ENCODE measurements around the gene SZT2. TPM values are rescaled to one million over a fixed set of nuclear protein-coding genes. Genes with fewer than 3 reads are reported as not detected.
"Not testable (repeated sequence)": the region's sequence is repeated elsewhere in the genome, so short reads cannot be mapped to it uniquely, and the experiment has no call there.

The SZT2 gene
- total RNA-seq, 2 experiments from 2014 or later: 66.6 to 74.3 TPM

DNA sequence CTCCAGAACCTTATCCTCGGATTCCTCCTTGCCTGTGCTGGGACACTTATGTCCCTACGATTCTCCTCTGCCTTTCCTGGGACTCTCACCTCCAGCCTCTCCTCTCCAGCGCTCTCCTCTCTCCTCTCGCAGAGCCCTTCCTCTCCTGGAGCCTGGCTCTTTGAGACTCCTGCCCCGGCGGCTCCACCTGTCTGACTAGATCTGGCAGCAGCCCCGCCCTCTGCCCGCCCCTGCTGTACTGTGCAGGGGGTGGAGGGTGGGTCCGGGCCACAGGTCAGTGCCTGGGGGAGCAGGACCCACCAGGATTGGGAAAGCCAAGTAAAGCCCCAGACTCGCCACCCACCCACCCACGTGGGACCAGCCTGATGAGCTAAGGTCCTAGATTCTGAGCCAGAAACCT is 23.5 kb upstream of the SZT2 start:
- H3K4me1 Mint-ChIP-seq: peaks cover 59% of the 10 kb centered on the region
- no peak for DNase-seq
- CTCF ChIA-PET: interaction anchor here (1.5 kb wide), 1 partner anchor 24 kb away, joined by 4 read pairs; the partner anchor contains the start of genes MED8 and SZT2
- POLR2A ChIA-PET: no interaction called here
- H3K27ac Mint-ChIP-seq: peak overlapping the region; percentile 91
- no peaks in the 10 kb centered on the region for H3K9me3 Mint-ChIP-seq
- peaks cover 54% of the 10 kb centered on the region for H3K36me3 Mint-ChIP-seq (ENCODE audit: low read depth)
- H3K27me3 Mint-ChIP-seq: no peaks in the 10 kb centered on the region
- peak overlapping the region; percentile 94 for H3K4me3 Mint-ChIP-seq

DNA sequence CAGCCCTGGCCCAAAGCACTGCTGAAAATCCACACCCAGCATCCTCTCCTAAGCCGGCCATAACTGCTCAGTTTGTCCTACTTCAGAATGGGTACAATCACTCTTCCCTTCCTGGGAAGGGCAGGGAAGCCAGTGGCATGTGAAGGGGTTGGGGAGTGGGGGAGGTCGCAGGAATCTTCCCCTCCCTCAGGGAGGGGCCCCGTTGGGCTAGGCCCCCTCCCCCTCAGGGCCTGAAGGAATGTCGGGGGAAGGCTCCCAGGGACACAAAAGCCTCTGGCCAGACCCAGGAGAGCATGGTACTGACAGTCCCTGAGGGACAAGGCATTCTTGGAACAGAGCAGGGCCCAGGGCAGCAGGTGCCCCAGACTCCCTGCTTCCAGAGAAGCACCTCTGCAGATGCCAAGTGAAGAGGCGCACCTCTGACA is 23.1 kb upstream of the SZT2 start:
- ChIA-PET POLR2A (interaction anchor here (0.6 kb wide), 1 partner anchor 650 kb away, joined by 4 read pairs; no protein-coding TSS in a partner anchor), CTCF (interaction anchor here (1.0 to 1.5 kb wide), 3 partner anchors 8 to 24 kb away, joined by 3 to 5 read pairs (median 4); partner anchors contain the start of genes CDC20, MED8 and SZT2)
- H3K27me3 Mint-ChIP-seq: no peaks in the 10 kb centered on the region
- peak overlapping the region; percentile 94 for H3K4me3 Mint-ChIP-seq
- peaks cover 55% of the 10 kb centered on the region for H3K4me1 Mint-ChIP-seq
- H3K36me3 Mint-ChIP-seq (ENCODE audit: low read depth): peaks cover 49% of the 10 kb centered on the region
- no peaks in the 10 kb centered on the region for H3K9me3 Mint-ChIP-seq
- peak overlapping the region; percentile 91 for H3K27ac Mint-ChIP-seq
- DNase-seq: no peak

DNA sequence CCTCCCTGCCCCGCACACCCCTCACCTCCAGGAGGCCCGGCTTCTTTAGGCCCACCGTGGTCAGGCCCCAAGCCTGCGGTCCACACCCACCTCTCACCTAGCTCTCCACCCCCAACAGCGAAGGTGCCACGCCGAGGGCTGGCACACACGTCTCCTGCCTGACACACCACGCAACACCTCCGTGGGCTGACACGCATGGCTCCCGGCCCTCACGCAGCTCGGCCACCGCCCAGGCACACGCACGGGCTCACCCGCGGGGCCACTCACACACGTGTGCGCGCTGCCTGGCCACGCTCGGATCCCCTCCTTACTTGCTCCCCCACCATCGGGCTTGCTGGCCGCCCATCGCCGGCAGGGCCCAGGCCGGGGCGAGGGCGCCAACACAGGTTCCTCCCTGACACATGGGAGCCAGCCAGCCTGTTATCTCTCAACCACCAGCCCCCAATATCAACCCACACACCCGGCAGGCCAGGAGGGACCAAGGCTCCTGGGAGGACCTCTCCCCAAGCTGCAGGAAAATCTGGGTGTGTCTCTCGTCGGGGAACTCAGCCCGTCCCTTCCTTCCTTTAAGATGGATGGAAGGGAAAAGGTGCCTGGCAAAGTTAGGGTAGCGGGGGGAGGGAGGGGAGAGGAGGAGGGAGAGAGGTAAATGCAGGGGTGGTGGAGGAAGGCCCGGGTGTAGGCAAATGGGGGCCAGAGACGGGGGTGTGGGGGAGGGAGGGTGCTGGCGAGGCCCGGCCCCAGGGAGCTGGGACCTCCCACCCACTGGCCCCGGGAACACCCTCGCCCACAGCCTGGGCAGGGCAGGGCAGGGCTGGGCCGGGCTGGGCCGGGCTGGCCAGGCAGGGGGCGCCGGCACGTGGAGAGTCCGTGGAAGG is 22.4 kb upstream of the SZT2 start:
- peak; percentile 31 for DNase-seq
- no peaks in the 10 kb centered on the region for H3K9me3 Mint-ChIP-seq
- peak overlapping the region; percentile 91 for H3K27ac Mint-ChIP-seq
- peaks cover 48% of the 10 kb centered on the region for H3K4me1 Mint-ChIP-seq
- H3K4me3 Mint-ChIP-seq: peak overlapping the region; percentile 94
- H3K36me3 Mint-ChIP-seq (ENCODE audit: low read depth): peaks cover 43% of the 10 kb centered on the region
- POLR2A ChIA-PET: interaction anchor here (0.5 to 1.6 kb wide), 4 partner anchors 9 to 650 kb away, joined by 3 to 5 read pairs (median 4); partner anchors contain the start of genes CDC20 and KDM4A
- CTCF ChIA-PET: interaction anchor here (1.0 to 1.5 kb wide), 8 partner anchors 7 to 23 kb away, joined by 3 to 5 read pairs (median 3); partner anchors contain the start of genes CDC20, MED8 and SZT2
- H3K27me3 Mint-ChIP-seq: no peaks in the 10 kb centered on the region

DNA sequence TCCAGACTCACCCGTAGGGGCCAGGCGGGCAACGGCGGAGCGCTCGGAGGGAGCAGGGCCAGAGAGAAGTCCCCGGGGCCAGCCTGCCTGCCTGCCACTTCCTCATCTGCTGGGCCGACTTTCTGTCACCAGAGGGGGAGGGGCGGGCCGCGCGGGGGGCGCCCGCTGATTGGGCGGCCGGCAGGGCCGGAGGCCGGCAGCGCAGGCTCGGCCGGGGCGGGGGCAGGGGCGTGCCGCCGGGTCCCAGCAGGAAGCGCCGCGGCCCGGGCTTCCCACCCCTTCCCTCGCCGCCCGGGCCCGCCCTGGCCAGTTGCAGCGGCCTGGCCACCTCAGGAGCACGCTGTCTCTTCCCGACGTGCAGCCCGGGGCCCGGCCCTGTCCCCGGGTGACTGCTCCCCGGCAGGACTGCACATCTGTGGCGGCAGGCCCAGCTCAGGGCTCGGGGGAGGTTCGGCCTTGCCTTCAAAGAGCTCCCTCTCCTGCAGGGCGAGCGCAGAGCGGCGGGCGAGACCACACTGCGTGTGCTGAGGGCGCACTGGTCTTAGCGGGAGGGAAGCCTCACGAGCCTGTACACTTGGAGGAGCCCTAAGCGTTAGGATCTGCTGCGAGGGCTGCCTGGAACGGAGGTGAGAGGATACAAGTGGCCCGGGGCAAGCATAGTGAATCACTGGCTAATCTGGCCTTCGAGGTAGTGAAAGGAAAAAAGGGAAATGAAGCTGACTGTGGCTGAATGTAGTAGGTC is 21.6 kb upstream of the SZT2 start, which contains the start of gene ELOVL1:
ELOVL1 (minus strand) TSS at position 108 of the 742 bp plus-strand sequence. CDS start 2,402 bp downstream, outside the sequence.
- peak within 1 kb of the TSS; percentile 95 for H3K27ac Mint-ChIP-seq
- H3K4me1 Mint-ChIP-seq: peaks cover 44% of the 10 kb centered on the region
- H3K4me3 Mint-ChIP-seq: peak within 1 kb of the TSS; percentile 94
- ChIA-PET CTCF (interaction anchor here (0.8 to 1.4 kb wide), 9 partner anchors 8 to 22 kb away, joined by 3 to 5 read pairs (median 3); partner anchors contain the start of genes CDC20, MED8 and SZT2), POLR2A (interaction anchor here (0.5 to 1.6 kb wide), 4 partner anchors 8 to 282 kb away, joined by 3 to 5 read pairs (median 3); partner anchors contain the start of genes CDC20 and KDM4A)
- H3K36me3 Mint-ChIP-seq (ENCODE audit: low read depth): peaks cover 36% of the 10 kb centered on the region
- no peaks in the 10 kb centered on the region for H3K27me3 Mint-ChIP-seq
- peak; percentile 90 for DNase-seq
- H3K9me3 Mint-ChIP-seq: no peaks in the 10 kb centered on the region

DNA sequence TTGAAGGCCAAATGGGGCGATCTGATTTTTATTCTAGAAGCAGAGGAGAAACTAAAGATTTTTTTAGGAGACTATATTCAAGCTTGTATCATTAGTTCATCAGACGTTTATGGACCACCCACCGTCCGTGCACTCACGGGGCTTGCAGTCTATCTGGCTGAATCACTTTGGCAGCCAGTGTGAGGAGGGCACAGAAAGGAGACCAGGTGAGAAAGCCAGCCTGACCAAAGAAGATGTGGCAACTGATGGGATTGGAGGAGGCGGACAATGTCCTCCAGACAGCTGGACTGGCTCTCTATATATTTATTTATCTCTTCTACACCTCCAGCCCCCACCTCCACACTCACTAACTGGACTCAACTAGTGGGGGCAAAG is 21.1 kb upstream of the SZT2 start:
- Mint-ChIP-seq H3K36me3 (ENCODE audit: low read depth) (peaks cover 34% of the 10 kb centered on the region), H3K4me1 (peaks cover 41% of the 10 kb centered on the region), H3K27me3 (no peaks in the 10 kb centered on the region), H3K4me3 (peak overlapping the region; percentile 94), H3K27ac (peak overlapping the region; percentile 95), H3K9me3 (no peaks in the 10 kb centered on the region)
- POLR2A ChIA-PET: interaction anchor here (0.9 to 1.6 kb wide), 2 partner anchors 9 to 20 kb away, joined by 3 read pairs; no protein-coding TSS in a partner anchor
- no peak for DNase-seq
- CTCF ChIA-PET: interaction anchor here (0.8 to 1.4 kb wide), 7 partner anchors 9 to 21 kb away, joined by 3 to 5 read pairs (median 3); partner anchors contain the start of genes MED8 and SZT2

DNA sequence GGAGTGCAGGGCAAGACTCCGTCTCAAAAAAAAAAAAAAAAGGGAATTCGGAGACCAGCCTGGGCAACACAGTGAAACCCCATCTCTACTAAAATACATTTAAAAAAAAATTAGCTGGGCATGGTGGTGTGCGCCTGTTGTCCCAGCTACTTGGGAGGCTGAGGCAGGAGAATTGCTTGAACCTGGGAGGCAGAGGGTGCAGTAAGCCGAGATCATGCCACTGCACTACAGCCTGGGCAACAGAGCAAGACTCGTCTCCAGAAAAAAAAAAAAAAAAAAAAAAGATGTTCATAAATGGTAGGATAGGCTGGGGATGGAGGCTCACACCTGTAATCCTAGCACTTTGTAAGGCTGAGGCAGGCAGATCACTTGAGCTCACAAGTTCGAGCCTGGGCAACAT is 19.9 kb upstream of the SZT2 start:
- DNase-seq, H3K27ac Mint-ChIP-seq, H3K27me3 Mint-ChIP-seq, H3K9me3 Mint-ChIP-seq, POLR2A ChIA-PET, H3K4me3 Mint-ChIP-seq: not testable (repeated sequence)
- Mint-ChIP-seq H3K4me1 (peaks cover 38% of the 10 kb centered on the region), H3K36me3 (ENCODE audit: low read depth) (peaks cover 24% of the 10 kb centered on the region)
- CTCF ChIA-PET: interaction anchor here (0.6 to 0.9 kb wide), 4 partner anchors 9 to 1362 kb away, joined by 3 to 5 read pairs (median 3); no protein-coding TSS in a partner anchor

DNA sequence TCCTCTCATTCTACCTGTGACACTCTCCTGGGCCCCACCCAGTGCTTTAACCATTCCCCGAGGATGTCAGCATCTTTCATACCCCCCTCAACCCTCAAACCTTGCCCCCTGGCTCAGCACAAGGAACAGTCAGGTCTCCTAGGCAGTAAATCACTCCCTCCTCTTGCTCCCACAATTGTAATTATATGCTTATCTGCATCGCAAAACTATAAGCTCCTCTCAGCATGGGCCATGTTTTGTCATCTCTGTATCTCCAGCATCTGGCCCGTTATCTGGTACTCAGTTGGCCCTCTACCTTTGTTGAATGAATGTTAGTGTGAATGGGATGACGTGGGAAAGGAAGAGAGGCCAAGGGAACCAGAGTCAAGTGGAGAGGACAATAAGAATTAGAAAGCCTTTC is 19.1 kb upstream of the SZT2 start:
- Mint-ChIP-seq H3K27ac (no peak overlapping the region), H3K9me3 (no peaks in the 10 kb centered on the region), H3K27me3 (no peaks in the 10 kb centered on the region), H3K4me3 (no peak overlapping the region), H3K36me3 (ENCODE audit: low read depth) (peaks cover 16% of the 10 kb centered on the region), H3K4me1 (peaks cover 31% of the 10 kb centered on the region)
- POLR2A ChIA-PET: no interaction called here
- CTCF ChIA-PET: interaction anchor here (0.6 to 0.9 kb wide), 4 partner anchors 8 to 1361 kb away, joined by 3 to 5 read pairs (median 4); no protein-coding TSS in a partner anchor
- DNase-seq: no peak

DNA sequence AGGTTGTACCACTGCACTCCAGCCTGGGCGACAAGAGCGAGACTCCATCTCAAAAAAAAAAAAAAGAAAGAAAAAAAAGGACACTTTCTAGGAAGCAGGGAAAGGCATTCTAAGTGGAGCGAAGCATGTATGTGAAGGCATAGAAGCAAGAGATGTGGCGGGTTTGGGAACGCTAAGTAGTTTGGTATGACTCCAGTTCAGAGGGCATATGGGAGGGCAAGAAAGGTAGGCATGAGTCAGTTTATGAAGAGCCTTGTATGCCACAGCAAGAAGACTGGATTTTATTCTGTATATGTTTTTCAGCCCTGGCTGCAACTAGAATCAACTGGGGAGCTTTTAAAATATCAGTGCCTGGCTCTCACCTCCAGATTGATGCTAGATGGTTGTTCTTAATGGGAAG is 17.5 kb upstream of the SZT2 start:
- Mint-ChIP-seq H3K27me3 (no peaks in the 10 kb centered on the region), H3K36me3 (ENCODE audit: low read depth) (peaks cover 7% of the 10 kb centered on the region), H3K4me1 (peaks cover 16% of the 10 kb centered on the region), H3K27ac (no peak overlapping the region), H3K4me3 (no peak overlapping the region), H3K9me3 (no peaks in the 10 kb centered on the region)
- no peak for DNase-seq
- ChIA-PET CTCF (interaction anchor here (0.9 kb wide), 1 partner anchor 42 kb away, joined by 4 read pairs; no protein-coding TSS in a partner anchor), POLR2A (no interaction called here)

DNA sequence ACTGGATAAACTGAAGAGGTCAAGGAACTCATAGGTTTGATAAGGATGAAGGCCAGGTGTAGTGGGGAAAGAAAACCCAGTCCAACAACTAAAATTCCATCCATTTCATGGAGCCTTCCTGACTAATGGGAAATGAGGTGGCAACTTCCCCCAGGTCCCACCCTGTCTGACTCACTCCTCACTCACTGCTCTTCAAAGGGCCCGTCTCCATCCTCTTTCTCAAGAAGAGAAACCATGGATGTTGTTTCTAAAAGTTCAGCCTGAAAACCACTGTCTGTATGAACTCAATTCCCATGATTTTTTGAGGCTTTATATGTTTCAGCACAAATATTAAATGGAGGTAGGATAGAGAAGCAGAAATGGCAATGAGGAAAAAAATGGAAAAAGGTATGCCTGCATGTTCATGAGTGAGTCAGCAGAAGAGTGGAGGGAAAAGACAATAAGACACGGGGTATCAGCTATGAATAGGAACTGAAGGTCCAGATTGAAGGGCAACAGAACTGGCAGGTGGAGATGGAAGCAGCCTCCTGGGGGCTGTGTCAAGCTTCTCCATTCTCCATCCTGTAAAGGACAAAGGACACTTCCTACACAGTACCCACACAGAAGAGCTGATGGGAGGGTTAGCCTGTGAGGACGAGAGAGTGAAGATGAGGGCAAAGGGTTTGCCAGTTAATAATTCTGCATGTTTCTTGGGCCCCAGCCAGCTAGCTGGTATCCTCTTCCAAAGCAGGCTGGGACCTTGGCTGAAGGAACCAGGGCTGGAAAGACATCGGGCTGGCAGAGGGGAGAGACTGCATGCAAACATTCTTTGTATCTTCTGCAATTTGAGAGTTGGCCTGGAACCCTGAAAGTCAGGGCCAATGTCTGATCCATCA is 16.4 kb upstream of the SZT2 start:
- H3K4me1 Mint-ChIP-seq: peaks cover 14% of the 10 kb centered on the region
- H3K36me3 Mint-ChIP-seq (ENCODE audit: low read depth): peaks cover 4% of the 10 kb centered on the region
- ChIA-PET CTCF (interaction anchor here (0.7 kb wide), 1 partner anchor 10 kb away, joined by 5 read pairs; no protein-coding TSS in a partner anchor), POLR2A (no interaction called here)
- no peak overlapping the region for H3K4me3 Mint-ChIP-seq
- no peak for DNase-seq
- no peaks in the 10 kb centered on the region for H3K9me3 Mint-ChIP-seq
- no peak overlapping the region for H3K27ac Mint-ChIP-seq
- no peaks in the 10 kb centered on the region for H3K27me3 Mint-ChIP-seq

DNA sequence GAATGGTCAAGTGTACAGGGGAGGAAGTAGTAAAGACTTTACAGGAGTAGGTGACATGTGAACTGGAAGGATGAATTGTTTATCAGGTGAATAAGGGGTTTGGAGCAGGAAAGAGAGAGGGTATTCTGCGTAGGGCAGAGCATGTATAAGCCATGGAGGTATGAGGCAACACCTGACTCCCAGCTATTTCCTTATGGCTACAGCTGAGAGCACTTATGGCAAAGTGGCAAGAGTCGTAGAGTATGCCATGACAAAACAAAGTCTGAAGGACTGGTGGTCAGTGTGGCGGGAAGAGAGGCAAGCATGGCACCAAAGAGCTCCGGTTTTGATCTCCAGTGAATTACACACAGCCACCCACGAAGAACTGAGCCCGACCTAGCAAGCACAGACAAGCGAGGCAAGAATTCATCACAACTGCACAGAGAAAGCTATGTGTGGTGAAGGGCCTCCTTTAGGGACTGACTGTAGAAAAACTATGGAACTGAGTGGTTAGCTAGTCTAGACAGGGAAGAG is 12.9 kb upstream of the SZT2 start:
- no peaks in the 10 kb centered on the region for H3K9me3 Mint-ChIP-seq
- no peak for DNase-seq
- H3K4me3 Mint-ChIP-seq: no peak overlapping the region
- peaks cover 17% of the 10 kb centered on the region for H3K36me3 Mint-ChIP-seq (ENCODE audit: low read depth)
- ChIA-PET POLR2A (no interaction called here), CTCF (interaction anchor here (0.7 to 1.7 kb wide), 3 partner anchors 11 to 150 kb away, joined by 3 to 5 read pairs (median 3); partner anchors contain the start of genes MED8 and SZT2)
- peaks cover 9% of the 10 kb centered on the region for H3K4me1 Mint-ChIP-seq
- H3K27me3 Mint-ChIP-seq: no peaks in the 10 kb centered on the region
- H3K27ac Mint-ChIP-seq: no peak overlapping the region

DNA sequence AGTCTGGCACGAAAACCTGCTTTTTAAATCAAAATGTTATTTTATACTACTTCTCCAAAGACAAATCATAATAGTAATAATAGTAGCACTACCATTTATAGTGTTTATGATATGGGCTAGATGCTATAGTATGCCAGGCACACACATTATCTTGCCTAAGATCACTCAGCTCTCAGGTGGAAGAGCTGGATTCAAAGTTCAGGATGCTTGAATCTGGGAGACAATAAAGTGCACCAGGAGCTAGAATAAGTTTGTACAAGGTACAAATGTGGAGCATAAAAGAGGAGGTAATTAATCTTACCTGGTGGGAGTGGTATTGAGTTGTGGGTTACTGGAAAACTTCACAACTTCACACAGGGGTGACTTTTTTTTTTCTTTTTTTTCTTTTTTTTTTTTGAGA is 11.9 kb upstream of the SZT2 start:
- no peak overlapping the region for H3K27ac Mint-ChIP-seq
- DNase-seq: no peak
- H3K4me1 Mint-ChIP-seq: peaks cover 12% of the 10 kb centered on the region
- no peaks in the 10 kb centered on the region for H3K9me3 Mint-ChIP-seq
- CTCF ChIA-PET: interaction anchor here (1.3 kb wide), 1 partner anchor 18 kb away, joined by 3 read pairs; no protein-coding TSS in a partner anchor
- no peaks in the 10 kb centered on the region for H3K27me3 Mint-ChIP-seq
- H3K4me3 Mint-ChIP-seq: no peak overlapping the region
- H3K36me3 Mint-ChIP-seq (ENCODE audit: low read depth): peaks cover 24% of the 10 kb centered on the region
- POLR2A ChIA-PET: interaction anchor here (0.6 kb wide), 1 partner anchor 409 kb away, joined by 3 read pairs; no protein-coding TSS in a partner anchor

Measured in activated CD4-positive, alpha-beta T cell treated with anti-CD3 and anti-CD28 coated beads, Interleukin-2, amount 10 ng/mL, durations not matched to agents 7 days and 5 days (primary cell).